Measurements from ENCODE around the gene YAE1.

GRCh38 chr7:39606352-39606751 is 40.1 kb downstream of the YAE1 start:
- TF ChIP-seq RCOR1 (IDR thresholded peaks at IDR 0.05; ENCODE audit: low read length) (no peak), EP300 (IDR thresholded peaks at IDR 0.05; ENCODE audit: borderline replicate concordance in 1 of 2, low read depth in 1 of 2, low read length in 1 of 2) (no peak), CTCF (IDR thresholded peaks at IDR 0.05) (no peak)

All from SK-N-SH (cell line).